WTC11 (cell line): ENCODE measurements around the gene GDI1. TPM values are rescaled to one million over a fixed set of nuclear protein-coding genes. Genes with fewer than 3 reads are reported as not detected.
A peak's percentile ranks its signal among the peaks of the same experiment; 100 is the strongest.

ENCODE experiments used
- ATAC-seq: fragments of 200-7000 bp; cut with Tn5 transposase; 2 replicates; pipeline ENCODE4 v1.10.0; 2021; ENCODE audit warnings: mild to moderate bottlenecking, moderate library complexity
- CTCF ChIA-PET: fragments of 300-600 bp; sonication (Branson Sonifier 250); formaldehyde crosslinking; loops from one replicate; lab custom pipeline; 2021; ENCODE audit warnings: antibody characterized with exemption; lab: Charles Lee
- POLR2A ChIA-PET: fragments of 350-600 bp; sonication (Branson Sonifier 250); formaldehyde crosslinking; loops from one replicate; lab custom pipeline; 2021; ENCODE audit warnings: antibody characterized with exemption; lab: Charles Lee
- DNase-seq: peaks from one replicate; pipeline ENCODE4 v3.0.0; 2021; ENCODE audit warnings: low spot score
- H3K27ac Mint-ChIP-seq: 2 replicates; pipeline ENCODE4 v1.8.0; 2021; ENCODE audit warnings: mixed read lengths
- H3K27me3 Mint-ChIP-seq: 2 replicates; pipeline ENCODE4 v1.8.0; 2021; ENCODE audit warnings: low read depth, mild to moderate bottlenecking, moderate library complexity, mixed read lengths
- H3K36me3 Mint-ChIP-seq: 2 replicates; pipeline ENCODE4 v1.8.0; 2021; ENCODE audit warnings: mixed read lengths
- H3K4me1 Mint-ChIP-seq: 2 replicates; pipeline ENCODE4 v1.8.0; 2022; ENCODE audit warnings: mixed read lengths
- H3K4me3 Mint-ChIP-seq: 2 replicates; pipeline ENCODE4 v1.8.0; 2021; ENCODE audit warnings: mild to moderate bottlenecking, moderate library complexity, mixed read lengths
- H3K9me3 Mint-ChIP-seq: 2 replicates; pipeline ENCODE4 v1.8.0; 2021; ENCODE audit warnings: mixed read lengths
- AR ChIP-seq: fragments of 250-450 bp; sonication (Bioruptor Pico); IDR thresholded peaks from 2 replicates; pipeline ENCODE4 v1.9.0; 2021; ENCODE audit warnings: mild to moderate bottlenecking
- ERG ChIP-seq: fragments of 250-450 bp; sonication (Bioruptor Pico); IDR thresholded peaks from 2 replicates; pipeline ENCODE4 v1.8.0; 2021; ENCODE audit warnings: mild to moderate bottlenecking
- IRF1 ChIP-seq: sonication (generic); formaldehyde crosslinking; IDR thresholded peaks from 2 replicates; pipeline ENCODE4 v1.8.0; 2023; ENCODE audit warnings: missing genetic modification reagents
- IRF2 ChIP-seq: sonication (generic); formaldehyde crosslinking; IDR thresholded peaks from 2 replicates; pipeline ENCODE4 v1.8.0; 2022; ENCODE audit warnings: low read depth, missing genetic modification reagents, borderline replicate concordance
- JAZF1 ChIP-seq: fragments of 250-450 bp; sonication (Bioruptor Pico); IDR thresholded peaks from 2 replicates; pipeline ENCODE4 v1.9.0; 2021; ENCODE audit warnings: moderate library complexity, mild to moderate bottlenecking, inconsistent platforms
- NR1H2 ChIP-seq: sonication (generic); formaldehyde crosslinking; IDR thresholded peaks from 2 replicates; pipeline ENCODE4 v1.9.0; 2021; ENCODE audit warnings: mild to moderate bottlenecking, moderate library complexity, missing genetic modification reagents
- NR3C1 ChIP-seq: sonication (generic); formaldehyde crosslinking; conservative IDR thresholded peaks from 2 replicates; pipeline ENCODE4 v1.8.1; 2023; ENCODE audit warnings: low read depth, mild to moderate bottlenecking, missing genetic modification reagents
- PRDM15 ChIP-seq: sonication (generic); formaldehyde crosslinking; IDR thresholded peaks from 2 replicates; pipeline ENCODE4 v1.8.0; 2022; ENCODE audit warnings: missing genetic modification reagents
- RELA ChIP-seq: sonication (generic); formaldehyde crosslinking; IDR thresholded peaks from 2 replicates; pipeline ENCODE4 v1.8.1; 2022; ENCODE audit warnings: missing genetic modification reagents, mild to moderate bottlenecking, borderline replicate concordance
- SP1 ChIP-seq: sonication (generic); formaldehyde crosslinking; conservative IDR thresholded peaks from 2 replicates; pipeline ENCODE4 v1.8.1; 2022; ENCODE audit warnings: missing genetic modification reagents
- USF1 ChIP-seq: sonication (generic); formaldehyde crosslinking; IDR thresholded peaks from 2 replicates; pipeline ENCODE4 v1.8.0; 2022; ENCODE audit warnings: mild to moderate bottlenecking, missing genetic modification reagents
- ZBTB43 ChIP-seq: sonication (generic); formaldehyde crosslinking; IDR thresholded peaks from 2 replicates; pipeline ENCODE4 v1.8.1; 2023; ENCODE audit warnings: mild to moderate bottlenecking, missing genetic modification reagents
- ZNF138 ChIP-seq: sonication (generic); formaldehyde crosslinking; conservative IDR thresholded peaks from 2 replicates; pipeline ENCODE4 v1.8.1; 2022; ENCODE audit warnings: mild to moderate bottlenecking, moderate library complexity, missing genetic modification reagents
- total RNA-seq: library from RNA; stranded (reverse); gene quantifications from 3 replicates; pipeline ENCODE4 v1.2.3, GENCODE V29; 2021
- TF ChIP-seq, protein P1 (sequence below): sonication (generic); formaldehyde crosslinking; IDR thresholded peaks from 2 replicates; pipeline ENCODE4 v1.8.0; 2023; ENCODE audit warnings: mild to moderate bottlenecking, missing genetic modification reagents
- TF ChIP-seq, protein P2 (sequence below): fragments of 250-450 bp; sonication (Bioruptor Pico); IDR thresholded peaks from 2 replicates; pipeline ENCODE4 v2.1.2; 2022; ENCODE audit warnings: mild to moderate bottlenecking, moderate library complexity

Gene GDI1
- total RNA-seq, 1 experiment from 2014 or later: 108 TPM

DNA sequence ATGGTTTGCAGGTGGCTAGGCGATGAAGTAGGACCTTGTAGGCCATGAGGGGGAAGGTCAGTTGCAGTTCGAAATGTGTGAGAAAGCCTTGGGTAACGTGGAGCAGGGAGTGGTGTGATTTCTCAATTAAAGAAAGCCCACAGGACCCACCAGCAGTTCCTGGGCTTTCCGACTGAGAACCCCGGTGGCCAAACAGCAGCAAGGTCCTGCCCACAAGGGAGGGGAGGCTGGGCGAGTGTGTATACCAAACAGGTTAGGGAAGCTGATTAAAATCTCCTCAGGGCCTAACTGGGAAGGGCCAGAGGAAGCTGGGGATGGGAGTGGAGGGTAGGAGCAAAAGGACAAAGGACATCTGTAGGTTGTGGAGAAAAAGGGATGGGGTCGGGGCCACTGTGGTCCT is 6.0 kb upstream of the GDI1 start:
- Mint-ChIP-seq H3K4me1 (peaks cover 21% of the 10 kb centered on the region), H3K27ac (peak overlapping the region; percentile 17; the same call in 1 of the 2 replicates), H3K27me3 (no peaks in the 10 kb centered on the region), H3K36me3 (peaks cover 10% of the 10 kb centered on the region; the same call in 1 of the 2 replicates), H3K9me3 (no peaks in the 10 kb centered on the region), H3K4me3 (no peak overlapping the region)
- ATAC-seq: no peak
- POLR2A ChIA-PET: no interaction called here
- no peak for DNase-seq
- CTCF ChIA-PET: no interaction called here
- no peak for TF ChIP-seq IRF2 (CRISPR knock-in tag)
- no peak for TF ChIP-seq ZNF138
- no peak for TF ChIP-seq JAZF1
- no peak for TF ChIP-seq NR3C1
- no peak for TF ChIP-seq NR1H2 (CRISPR knock-in tag)
- no peak for TF ChIP-seq ZBTB43 (CRISPR knock-in tag)
- TF ChIP-seq, protein P1, sequence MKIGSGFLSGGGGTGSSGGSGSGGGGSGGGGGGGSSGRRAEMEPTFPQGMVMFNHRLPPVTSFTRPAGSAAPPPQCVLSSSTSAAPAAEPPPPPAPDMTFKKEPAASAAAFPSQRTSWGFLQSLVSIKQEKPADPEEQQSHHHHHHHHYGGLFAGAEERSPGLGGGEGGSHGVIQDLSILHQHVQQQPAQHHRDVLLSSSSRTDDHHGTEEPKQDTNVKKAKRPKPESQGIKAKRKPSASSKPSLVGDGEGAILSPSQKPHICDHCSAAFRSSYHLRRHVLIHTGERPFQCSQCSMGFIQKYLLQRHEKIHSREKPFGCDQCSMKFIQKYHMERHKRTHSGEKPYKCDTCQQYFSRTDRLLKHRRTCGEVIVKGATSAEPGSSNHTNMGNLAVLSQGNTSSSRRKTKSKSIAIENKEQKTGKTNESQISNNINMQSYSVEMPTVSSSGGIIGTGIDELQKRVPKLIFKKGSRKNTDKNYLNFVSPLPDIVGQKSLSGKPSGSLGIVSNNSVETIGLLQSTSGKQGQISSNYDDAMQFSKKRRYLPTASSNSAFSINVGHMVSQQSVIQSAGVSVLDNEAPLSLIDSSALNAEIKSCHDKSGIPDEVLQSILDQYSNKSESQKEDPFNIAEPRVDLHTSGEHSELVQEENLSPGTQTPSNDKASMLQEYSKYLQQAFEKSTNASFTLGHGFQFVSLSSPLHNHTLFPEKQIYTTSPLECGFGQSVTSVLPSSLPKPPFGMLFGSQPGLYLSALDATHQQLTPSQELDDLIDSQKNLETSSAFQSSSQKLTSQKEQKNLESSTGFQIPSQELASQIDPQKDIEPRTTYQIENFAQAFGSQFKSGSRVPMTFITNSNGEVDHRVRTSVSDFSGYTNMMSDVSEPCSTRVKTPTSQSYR (CRISPR knock-in tag): no peak
- no peak for TF ChIP-seq ERG
- TF ChIP-seq RELA (CRISPR knock-in tag): no peak
- no peak for TF ChIP-seq SP1
- TF ChIP-seq IRF1 (CRISPR knock-in tag): no peak

- Mint-ChIP-seq H3K9me3 (no peaks in the 10 kb centered on the region), H3K27me3 (no peaks in the 10 kb centered on the region), H3K4me1 (peaks cover 25% of the 10 kb centered on the region), H3K27ac (no peak overlapping the region), H3K4me3 (no peak overlapping the region), H3K36me3 (peaks cover 10% of the 10 kb centered on the region; the same call in 1 of the 2 replicates)
- DNase-seq (no peak), ATAC-seq (no peak)
- CTCF ChIA-PET: no interaction called here
- POLR2A ChIA-PET: interaction anchor here (0.6 kb wide), 1 partner anchor 31 kb away, joined by 3 read pairs; no protein-coding TSS in a partner anchor
- TF ChIP-seq AR (CRISPR knock-in tag): no peak
- TF ChIP-seq, protein P2, sequence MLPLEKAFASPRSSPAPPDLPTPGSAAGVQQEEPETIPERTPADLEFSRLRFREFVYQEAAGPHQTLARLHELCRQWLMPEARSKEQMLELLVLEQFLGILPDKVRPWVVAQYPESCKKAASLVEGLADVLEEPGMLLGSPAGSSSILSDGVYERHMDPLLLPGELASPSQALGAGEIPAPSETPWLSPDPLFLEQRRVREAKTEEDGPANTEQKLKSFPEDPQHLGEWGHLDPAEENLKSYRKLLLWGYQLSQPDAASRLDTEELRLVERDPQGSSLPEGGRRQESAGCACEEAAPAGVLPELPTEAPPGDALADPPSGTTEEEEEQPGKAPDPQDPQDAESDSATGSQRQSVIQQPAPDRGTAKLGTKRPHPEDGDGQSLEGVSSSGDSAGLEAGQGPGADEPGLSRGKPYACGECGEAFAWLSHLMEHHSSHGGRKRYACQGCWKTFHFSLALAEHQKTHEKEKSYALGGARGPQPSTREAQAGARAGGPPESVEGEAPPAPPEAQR (CRISPR knock-in tag): no peak
- TF ChIP-seq PRDM15: no peak
- TF ChIP-seq, protein P1 (CRISPR knock-in tag): no peak
- TF ChIP-seq ERG: no peak
- TF ChIP-seq USF1 (CRISPR knock-in tag): no peak
Measured at GRCh38 chrX:154431341-154431740, 5.6 kb upstream of the GDI1 start.
